Endodermal cell (in vitro differentiated cells): ENCODE data around the gene INO80E. TPM values are rescaled to one million over a fixed set of nuclear protein-coding genes. Genes with fewer than 3 reads are reported as not detected.

Source experiments
- DNase-seq: peaks from one replicate; pipeline ENCODE4 v3.0.0-alpha.2; 2017
- H3K27ac ChIP-seq: 2 replicates; pipeline ENCODE4 v1.5.1; 2013; ENCODE audit warnings: mild to moderate bottlenecking, low read depth, low read length, moderate library complexity
- H3K27me3 ChIP-seq: 2 replicates; pipeline ENCODE4 v1.6.1; 2013; ENCODE audit warnings: mild to moderate bottlenecking, low read length, moderate library complexity; ENCODE audit not compliant: insufficient read depth, control insufficient read depth, poor library complexity, severe bottlenecking
- H3K36me3 ChIP-seq: 2 replicates; pipeline ENCODE4 v1.7.0; 2013; ENCODE audit warnings: mild to moderate bottlenecking, low read length, moderate library complexity; ENCODE audit not compliant: control insufficient read depth, insufficient read depth
- H3K4me1 ChIP-seq: one replicate; pipeline ENCODE4 v1.7.0; 2013; ENCODE audit warnings: low read length; ENCODE audit not compliant: control insufficient read depth, insufficient read depth
- H3K4me3 ChIP-seq: 2 replicates; pipeline ENCODE4 v1.5.1; 2013; ENCODE audit warnings: mild to moderate bottlenecking, low read length, moderate library complexity
- H3K9ac ChIP-seq: 2 replicates; pipeline ENCODE4 v1.6.1; 2013; ENCODE audit warnings: mild to moderate bottlenecking, low read length, moderate library complexity; ENCODE audit not compliant: poor library complexity, severe bottlenecking; ENCODE audit errors: extremely low read depth
- H3K9me3 ChIP-seq: 2 replicates; pipeline ENCODE4 v1.6.1; 2013; ENCODE audit warnings: mild to moderate bottlenecking, low read length, moderate library complexity; ENCODE audit not compliant: control insufficient read depth
- H3K27ac Mint-ChIP-seq: 2 replicates; pipeline ENCODE4 v1.8.0; 2020; ENCODE audit warnings: mixed read lengths
- H3K27me3 Mint-ChIP-seq: 2 replicates; pipeline ENCODE4 v1.8.0; 2021; ENCODE audit warnings: mild to moderate bottlenecking, mixed read lengths; ENCODE audit not compliant: insufficient read depth
- H3K36me3 Mint-ChIP-seq: 2 replicates; pipeline ENCODE4 v1.8.0; 2020; ENCODE audit warnings: low read depth, mixed read lengths
- H3K4me1 Mint-ChIP-seq: 2 replicates; pipeline ENCODE4 v1.8.0; 2020; ENCODE audit warnings: mixed read lengths
- H3K4me3 Mint-ChIP-seq: 2 replicates; pipeline ENCODE4 v1.8.0; 2020; ENCODE audit warnings: mild to moderate bottlenecking, moderate library complexity, mixed read lengths
- H3K9me3 Mint-ChIP-seq: 2 replicates; pipeline ENCODE4 v1.8.0; 2020; ENCODE audit warnings: mild to moderate bottlenecking, mixed read lengths
- WGBS, 2 experiments: methylation state at CpG; one replicate each; pipeline versions ENCODE4 v1.1.5 to v1.1.7; 2013; ENCODE audit warnings: missing lambda C conversion rate in 2 of 2, mixed read lengths in 1 of 2; ENCODE audit not compliant: insufficient coverage in 1 of 2, insufficient read length in 1 of 2; 5-methylcytosine and 5-hydroxymethylcytosine counted together
- total RNA-seq, 2 donors: library from RNA; stranded (reverse); fragmentation: NEBNext Ultra II Directional in 1 of 2; extraction: Animal tissue kit (Norgen Biotek cat#: 25700) in 1 of 2; gene quantifications; 2 replicates in 1 of 2; 3 replicates in 1 of 2; pipeline ENCODE4 v1.2.1, GENCODE V29; 2021
- TF ChIP-seq, protein P1 (sequence below): fragments of 200-600 bp; sonication (generic); conservative IDR thresholded peaks from 2 replicates; pipeline ENCODE4 v1.5.0; 2021; ENCODE audit warnings: antibody characterized with exemption, mild to moderate bottlenecking

The INO80E gene
- total RNA-seq, 2 donors from 2014 or later, result 77.4 to 80.1 TPM

DNA sequence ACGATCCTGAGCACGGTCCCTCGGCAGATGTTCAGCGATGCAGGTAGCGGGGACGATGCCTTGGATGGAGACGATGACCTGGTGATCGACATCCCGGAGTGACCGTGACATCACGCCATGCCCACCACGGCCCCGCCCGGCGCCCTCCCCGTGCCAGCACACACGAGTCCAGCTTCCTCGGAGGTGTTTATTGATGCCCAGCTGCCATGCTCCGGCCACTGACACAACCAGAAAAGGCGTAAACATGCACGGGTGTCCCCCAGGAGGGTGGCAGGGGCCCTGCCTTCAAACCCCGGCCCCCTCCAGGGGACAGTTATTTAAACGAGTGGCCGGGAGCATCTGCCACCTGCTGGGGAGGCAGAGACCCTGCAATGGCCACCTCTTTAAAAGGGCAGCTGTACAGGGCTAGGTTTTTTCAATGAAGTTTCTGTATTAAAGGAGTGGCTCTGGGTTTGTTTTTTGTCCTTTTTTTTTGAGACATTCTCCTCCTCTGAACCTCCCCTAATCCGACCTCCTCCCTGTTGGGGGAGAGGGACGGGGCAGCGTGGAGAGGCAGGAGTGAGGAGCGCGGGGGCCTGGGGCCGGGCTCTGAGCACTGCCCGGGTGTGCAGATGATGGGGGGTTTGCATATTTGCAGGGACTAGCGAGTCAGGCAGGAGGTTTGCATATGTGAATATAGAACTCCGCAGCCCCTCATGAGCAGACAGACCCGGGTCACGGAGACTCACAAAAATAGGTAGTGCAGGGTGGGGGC, 9.5 kb downstream of the INO80E start:
- Mint-ChIP-seq H3K36me3 (peaks cover 11% of the 10 kb centered on the region), H3K4me1 (peaks cover 1% of the 10 kb centered on the region), H3K27me3 (peaks cover 24% of the 10 kb centered on the region), H3K4me3 (no peak overlapping the region), H3K27ac (no peak overlapping the region), H3K9me3 (no peaks in the 10 kb centered on the region)
- TF ChIP-seq, protein P1, sequence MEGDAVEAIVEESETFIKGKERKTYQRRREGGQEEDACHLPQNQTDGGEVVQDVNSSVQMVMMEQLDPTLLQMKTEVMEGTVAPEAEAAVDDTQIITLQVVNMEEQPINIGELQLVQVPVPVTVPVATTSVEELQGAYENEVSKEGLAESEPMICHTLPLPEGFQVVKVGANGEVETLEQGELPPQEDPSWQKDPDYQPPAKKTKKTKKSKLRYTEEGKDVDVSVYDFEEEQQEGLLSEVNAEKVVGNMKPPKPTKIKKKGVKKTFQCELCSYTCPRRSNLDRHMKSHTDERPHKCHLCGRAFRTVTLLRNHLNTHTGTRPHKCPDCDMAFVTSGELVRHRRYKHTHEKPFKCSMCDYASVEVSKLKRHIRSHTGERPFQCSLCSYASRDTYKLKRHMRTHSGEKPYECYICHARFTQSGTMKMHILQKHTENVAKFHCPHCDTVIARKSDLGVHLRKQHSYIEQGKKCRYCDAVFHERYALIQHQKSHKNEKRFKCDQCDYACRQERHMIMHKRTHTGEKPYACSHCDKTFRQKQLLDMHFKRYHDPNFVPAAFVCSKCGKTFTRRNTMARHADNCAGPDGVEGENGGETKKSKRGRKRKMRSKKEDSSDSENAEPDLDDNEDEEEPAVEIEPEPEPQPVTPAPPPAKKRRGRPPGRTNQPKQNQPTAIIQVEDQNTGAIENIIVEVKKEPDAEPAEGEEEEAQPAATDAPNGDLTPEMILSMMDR, result peak; percentile 89
- Histone ChIP-seq H3K27ac (no peak overlapping the region), H3K27me3 (peaks cover 8% of the 10 kb centered on the region), H3K36me3 (peaks cover 15% of the 10 kb centered on the region), H3K4me3 (no peak overlapping the region), H3K9ac (no peak overlapping the region), H3K9me3 (no peaks in the 10 kb centered on the region), H3K4me1 (no peaks in the 10 kb centered on the region)
- 86 to 89% methylated on average over 18 to 32 of the region's 35 CpGs for WGBS, 2 experiments
- peak; percentile 75 for DNase-seq

DNA sequence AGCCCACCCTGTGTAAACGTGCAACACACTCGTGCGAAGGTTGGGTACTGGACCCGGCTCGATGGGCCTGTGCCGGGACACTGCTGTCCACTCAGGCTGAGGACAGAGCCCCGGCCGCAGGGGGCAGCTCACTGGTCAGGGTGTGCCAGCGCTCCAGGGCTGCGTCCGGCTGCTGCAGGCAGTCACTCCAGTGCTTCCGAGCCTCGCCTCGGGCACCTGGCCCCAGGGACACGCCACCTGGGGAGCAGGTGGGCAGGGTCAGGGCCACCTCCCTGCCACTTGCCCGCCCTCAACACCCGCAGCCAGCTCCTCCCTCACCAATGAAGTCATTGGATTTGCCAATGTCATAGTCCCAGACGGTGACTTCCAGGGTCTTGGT, 10.0 kb downstream of the INO80E start:
- Mint-ChIP-seq H3K27ac (no peak overlapping the region), H3K9me3 (no peaks in the 10 kb centered on the region), H3K27me3 (peaks cover 27% of the 10 kb centered on the region), H3K4me1 (peaks cover 2% of the 10 kb centered on the region), H3K4me3 (no peak overlapping the region), H3K36me3 (peaks cover 11% of the 10 kb centered on the region)
- Histone ChIP-seq H3K4me1 (no peaks in the 10 kb centered on the region), H3K36me3 (peaks cover 11% of the 10 kb centered on the region), H3K9me3 (no peaks in the 10 kb centered on the region), H3K4me3 (no peak overlapping the region), H3K27ac (no peak overlapping the region), H3K9ac (no peak overlapping the region), H3K27me3 (peaks cover 10% of the 10 kb centered on the region)
- no peak for DNase-seq
- WGBS, 2 experiments, result 92 to 94% methylated on average over 9 to 18 of the region's 18 CpGs
- TF ChIP-seq, protein P1, result no peak

DNA sequence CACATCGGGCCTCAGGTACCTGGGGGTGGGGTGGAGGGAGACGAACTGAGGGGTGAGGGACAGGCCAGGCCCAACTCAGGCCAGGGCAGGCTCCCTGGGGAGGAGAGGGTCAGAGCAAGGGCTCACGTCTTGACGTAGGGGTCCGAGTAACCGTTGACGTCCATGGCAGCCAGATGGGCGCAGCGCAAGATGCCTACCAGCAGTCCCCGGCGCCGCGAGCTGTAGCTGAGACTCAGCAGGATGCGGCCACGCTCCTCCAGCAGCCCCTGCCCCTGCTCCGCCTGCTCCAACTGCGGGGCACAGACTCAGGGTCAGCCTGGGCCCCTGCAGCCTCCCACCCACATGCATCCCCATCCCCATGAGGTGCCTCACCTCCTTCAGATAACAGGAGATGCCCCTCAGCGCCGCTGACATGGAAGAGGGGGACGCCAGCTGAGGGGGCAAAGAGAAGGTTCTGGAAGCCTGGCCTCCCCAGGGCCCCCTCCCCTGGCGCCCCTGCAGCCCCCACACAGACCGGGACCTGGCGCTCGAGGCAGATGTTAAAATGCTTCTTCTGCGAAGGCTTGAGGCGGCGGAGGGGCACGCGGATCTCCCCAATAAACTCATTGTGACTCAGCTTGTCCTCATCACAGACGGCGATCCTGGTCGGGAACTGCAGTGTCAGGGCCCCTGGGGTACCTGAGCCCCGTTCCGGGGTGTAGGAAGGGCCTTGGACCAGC, 10.8 kb downstream of the INO80E start:
- Histone ChIP-seq H3K27me3 (peaks cover 16% of the 10 kb centered on the region), H3K27ac (no peak overlapping the region), H3K36me3 (peaks cover 7% of the 10 kb centered on the region), H3K9me3 (no peaks in the 10 kb centered on the region), H3K4me1 (no peaks in the 10 kb centered on the region), H3K4me3 (no peak overlapping the region), H3K9ac (no peak overlapping the region)
- H3K27me3 Mint-ChIP-seq, result peaks cover 32% of the 10 kb centered on the region
- H3K4me1 Mint-ChIP-seq, result peaks cover 3% of the 10 kb centered on the region
- peaks cover 10% of the 10 kb centered on the region for H3K36me3 Mint-ChIP-seq
- no peak overlapping the region for H3K27ac Mint-ChIP-seq
- TF ChIP-seq, protein P1, result no peak
- WGBS, 2 experiments, result 93 to 97% methylated on average over 28 to 34 of the region's 34 CpGs
- no peak for DNase-seq
- H3K9me3 Mint-ChIP-seq, result no peaks in the 10 kb centered on the region
- no peak overlapping the region for H3K4me3 Mint-ChIP-seq
